ENCODE results near the gene FCRLA.
"Not testable (repeated sequence)": the region's sequence is repeated elsewhere in the genome, so short reads cannot be mapped to it uniquely, and the experiment has no call there.

FCRLA gene

GRCh38 chr1:161671045-161672020 is 35.7 kb upstream of the FCRLA start:
- WGBS (ENCODE audit: insufficient coverage) = 100% methylated on average over 1 of the region's 15 CpGs
- POLR2A ChIA-PET = not testable (repeated sequence)

GRCh38 chr1:161673437-161673836 is 33.6 kb upstream of the FCRLA start:
- POLR2A ChIA-PET; H3K9me3 ChIP-seq (ENCODE audit: control extremely low read depth in 1 of 5, control insufficient read depth in 4 of 5, insufficient read depth in 2 of 5, low read depth in 1 of 5, low read length in 4 of 5); H3K27ac ChIP-seq (ENCODE audit: insufficient read depth in 1 of 2, low read depth in 1 of 2, low read length in 2 of 2, poor library complexity in 1 of 2, severe bottlenecking in 2 of 2); DNase-seq; CTCF ChIA-PET; H3K27me3 ChIP-seq (replicated peaks in 2 of 5; ENCODE audit: control insufficient read depth in 4 of 5, insufficient read depth in 5 of 5, low read length in 4 of 5); H3K4me1 ChIP-seq (ENCODE audit: control extremely low read depth in 1 of 4, control insufficient read depth in 4 of 4, insufficient read depth in 4 of 4, low read length in 3 of 4); H3K36me3 ChIP-seq (ENCODE audit: control insufficient read depth in 4 of 4, insufficient read depth in 4 of 4, low read length in 3 of 4); H3K4me3 ChIP-seq (ENCODE audit: control insufficient read depth in 1 of 7, extremely low read depth in 1 of 7, insufficient read depth in 4 of 7, low read depth in 2 of 7, low read length in 6 of 7): not testable (repeated sequence)
- 90% methylated on average over 2 of the region's 7 CpGs for WGBS (ENCODE audit: insufficient coverage)

More at GRCh38 chr1:161671045-161672020, 35.7 kb upstream of the FCRLA start:
- H3K4me1 ChIP-seq (ENCODE audit: control extremely low read depth in 1 of 4, control insufficient read depth in 4 of 4, insufficient read depth in 4 of 4, low read length in 3 of 4); CTCF ChIA-PET; H3K27me3 ChIP-seq (replicated peaks in 2 of 5; ENCODE audit: control insufficient read depth in 4 of 5, insufficient read depth in 5 of 5, low read length in 4 of 5); H3K4me3 ChIP-seq (ENCODE audit: control insufficient read depth in 1 of 7, extremely low read depth in 1 of 7, insufficient read depth in 4 of 7, low read depth in 2 of 7, low read length in 6 of 7); H3K36me3 ChIP-seq (ENCODE audit: control insufficient read depth in 4 of 4, insufficient read depth in 4 of 4, low read length in 3 of 4); H3K9me3 ChIP-seq (ENCODE audit: control extremely low read depth in 1 of 5, control insufficient read depth in 4 of 5, insufficient read depth in 2 of 5, low read depth in 1 of 5, low read length in 4 of 5); H3K27ac ChIP-seq (ENCODE audit: insufficient read depth in 1 of 2, low read depth in 1 of 2, low read length in 2 of 2, poor library complexity in 1 of 2, severe bottlenecking in 2 of 2): not testable (repeated sequence)
- DNase-seq = peak in 1 of 3 donors; percentile 2

- H3K4me1 ChIP-seq (ENCODE audit: control extremely low read depth in 1 of 4, control insufficient read depth in 4 of 4, insufficient read depth in 4 of 4, low read length in 3 of 4); H3K4me3 ChIP-seq (ENCODE audit: control insufficient read depth in 1 of 7, extremely low read depth in 1 of 7, insufficient read depth in 4 of 7, low read depth in 2 of 7, low read length in 6 of 7); H3K9me3 ChIP-seq (ENCODE audit: control extremely low read depth in 1 of 5, control insufficient read depth in 4 of 5, insufficient read depth in 2 of 5, low read depth in 1 of 5, low read length in 4 of 5); H3K36me3 ChIP-seq (ENCODE audit: control insufficient read depth in 4 of 4, insufficient read depth in 4 of 4, low read length in 3 of 4); DNase-seq; H3K27me3 ChIP-seq (replicated peaks in 2 of 5; ENCODE audit: control insufficient read depth in 4 of 5, insufficient read depth in 5 of 5, low read length in 4 of 5); H3K27ac ChIP-seq (ENCODE audit: insufficient read depth in 1 of 2, low read depth in 1 of 2, low read length in 2 of 2, poor library complexity in 1 of 2, severe bottlenecking in 2 of 2); CTCF ChIA-PET; POLR2A ChIA-PET: not testable (repeated sequence)
- no CpG with 5 or more reads among the region's 3 CpGs for WGBS (ENCODE audit: insufficient coverage)
Observed at GRCh38 chr1:161674447-161674846, 32.6 kb upstream of the FCRLA start.

GRCh38 chr1:161674908-161675307 is 32.1 kb upstream of the FCRLA start:
- H3K4me1 ChIP-seq (ENCODE audit: control extremely low read depth in 1 of 4, control insufficient read depth in 4 of 4, insufficient read depth in 4 of 4, low read length in 3 of 4); H3K4me3 ChIP-seq (ENCODE audit: control insufficient read depth in 1 of 7, extremely low read depth in 1 of 7, insufficient read depth in 4 of 7, low read depth in 2 of 7, low read length in 6 of 7); CTCF ChIA-PET; H3K9me3 ChIP-seq (ENCODE audit: control extremely low read depth in 1 of 5, control insufficient read depth in 4 of 5, insufficient read depth in 2 of 5, low read depth in 1 of 5, low read length in 4 of 5); POLR2A ChIA-PET; H3K27me3 ChIP-seq (replicated peaks in 2 of 5; ENCODE audit: control insufficient read depth in 4 of 5, insufficient read depth in 5 of 5, low read length in 4 of 5); DNase-seq; H3K36me3 ChIP-seq (ENCODE audit: control insufficient read depth in 4 of 4, insufficient read depth in 4 of 4, low read length in 3 of 4); H3K27ac ChIP-seq (ENCODE audit: insufficient read depth in 1 of 2, low read depth in 1 of 2, low read length in 2 of 2, poor library complexity in 1 of 2, severe bottlenecking in 2 of 2): not testable (repeated sequence)
- WGBS (ENCODE audit: insufficient coverage) = 63% methylated on average over 2 of the region's 3 CpGs

GRCh38 chr1:161676441-161676840 is 30.6 kb upstream of the FCRLA start:
- POLR2A ChIA-PET = no interaction called here
- 100% methylated on average over 2 of the region's 2 CpGs for WGBS (ENCODE audit: insufficient coverage)
- no peaks in the 10 kb centered on the region for H3K4me1 ChIP-seq (ENCODE audit: control extremely low read depth in 1 of 4, control insufficient read depth in 4 of 4, insufficient read depth in 4 of 4, low read length in 3 of 4)
- no peak for DNase-seq
- CTCF ChIA-PET = no interaction called here
- no peaks in the 10 kb centered on the region for H3K9me3 ChIP-seq (ENCODE audit: control extremely low read depth in 1 of 5, control insufficient read depth in 4 of 5, insufficient read depth in 2 of 5, low read depth in 1 of 5, low read length in 4 of 5)
- peaks cover 0 to 1% (median 0%) of the 10 kb centered on the region in 5 experiments for H3K27me3 ChIP-seq (replicated peaks in 2 of 5; ENCODE audit: control insufficient read depth in 4 of 5, insufficient read depth in 5 of 5, low read length in 4 of 5)
- no peaks in the 10 kb centered on the region for H3K36me3 ChIP-seq (ENCODE audit: control insufficient read depth in 4 of 4, insufficient read depth in 4 of 4, low read length in 3 of 4)
- no peak overlapping the region for H3K27ac ChIP-seq (ENCODE audit: insufficient read depth in 1 of 2, low read depth in 1 of 2, low read length in 2 of 2, poor library complexity in 1 of 2, severe bottlenecking in 2 of 2)
- H3K4me3 ChIP-seq (ENCODE audit: control insufficient read depth in 1 of 7, extremely low read depth in 1 of 7, insufficient read depth in 4 of 7, low read depth in 2 of 7, low read length in 6 of 7) = no peak overlapping the region

GRCh38 chr1:161676958-161677689 is 29.9 kb upstream of the FCRLA start:
- H3K4me3 ChIP-seq (ENCODE audit: control insufficient read depth in 1 of 7, extremely low read depth in 1 of 7, insufficient read depth in 4 of 7, low read depth in 2 of 7, low read length in 6 of 7) = no peak overlapping the region
- H3K27ac ChIP-seq (ENCODE audit: insufficient read depth in 1 of 2, low read depth in 1 of 2, low read length in 2 of 2, poor library complexity in 1 of 2, severe bottlenecking in 2 of 2) = no peak overlapping the region
- no peaks in the 10 kb centered on the region for H3K4me1 ChIP-seq (ENCODE audit: control extremely low read depth in 1 of 4, control insufficient read depth in 4 of 4, insufficient read depth in 4 of 4, low read length in 3 of 4)
- ChIA-PET POLR2A (no interaction called here), CTCF (no interaction called here)
- H3K27me3 ChIP-seq (replicated peaks in 2 of 5; ENCODE audit: control insufficient read depth in 4 of 5, insufficient read depth in 5 of 5, low read length in 4 of 5) = peaks cover 0 to 4% (median 0%) of the 10 kb centered on the region in 5 experiments
- H3K36me3 ChIP-seq (ENCODE audit: control insufficient read depth in 4 of 4, insufficient read depth in 4 of 4, low read length in 3 of 4) = no peaks in the 10 kb centered on the region
- DNase-seq = no peak
- WGBS (ENCODE audit: insufficient coverage) = 90% methylated on average over 3 of the region's 5 CpGs
- H3K9me3 ChIP-seq (ENCODE audit: control extremely low read depth in 1 of 5, control insufficient read depth in 4 of 5, insufficient read depth in 2 of 5, low read depth in 1 of 5, low read length in 4 of 5) = no peaks in the 10 kb centered on the region

GRCh38 chr1:161678500-161678899 is 28.5 kb upstream of the FCRLA start:
- no peak for DNase-seq
- Histone ChIP-seq H3K9me3 (ENCODE audit: control extremely low read depth in 1 of 5, control insufficient read depth in 4 of 5, insufficient read depth in 2 of 5, low read depth in 1 of 5, low read length in 4 of 5) (no peaks in the 10 kb centered on the region), H3K4me3 (ENCODE audit: control insufficient read depth in 1 of 7, extremely low read depth in 1 of 7, insufficient read depth in 4 of 7, low read depth in 2 of 7, low read length in 6 of 7) (no peak overlapping the region), H3K4me1 (ENCODE audit: control extremely low read depth in 1 of 4, control insufficient read depth in 4 of 4, insufficient read depth in 4 of 4, low read length in 3 of 4) (no peaks in the 10 kb centered on the region), H3K27ac (ENCODE audit: insufficient read depth in 1 of 2, low read depth in 1 of 2, low read length in 2 of 2, poor library complexity in 1 of 2, severe bottlenecking in 2 of 2) (no peak overlapping the region), H3K27me3 (replicated peaks in 2 of 5; ENCODE audit: control insufficient read depth in 4 of 5, insufficient read depth in 5 of 5, low read length in 4 of 5) (peaks cover 0 to 4% (median 0%) of the 10 kb centered on the region in 5 experiments), H3K36me3 (ENCODE audit: control insufficient read depth in 4 of 4, insufficient read depth in 4 of 4, low read length in 3 of 4) (no peaks in the 10 kb centered on the region)
- 92% methylated on average over 1 of the region's 3 CpGs for WGBS (ENCODE audit: insufficient coverage)
- POLR2A ChIA-PET = no interaction called here
- CTCF ChIA-PET = no interaction called here

All from common myeloid progenitor, CD34-positive (primary cell).